Fibroblast of lung (primary cell): ENCODE data around the gene USP4.

Source experiments
- CTCF ChIP-seq, 2 donors: IDR thresholded peaks in 1 of 2; conservative IDR thresholded peaks in 1 of 2; 1 replicate in 1 of 2; 2 replicates in 1 of 2; pipeline ENCODE4 v1.5.1; 2011 to 2012; ENCODE audit warnings: low read length in 2 of 2, control low read depth in 1 of 2, inconsistent platforms in 1 of 2, low read depth in 1 of 2, mild to moderate bottlenecking in 1 of 2
- EZH2 ChIP-seq: IDR thresholded peaks from 2 replicates; pipeline ENCODE4 v1.5.1; 2012; ENCODE audit warnings: low read length, control low read depth, mild to moderate bottlenecking; ENCODE audit errors: missing control alignments

DNA sequence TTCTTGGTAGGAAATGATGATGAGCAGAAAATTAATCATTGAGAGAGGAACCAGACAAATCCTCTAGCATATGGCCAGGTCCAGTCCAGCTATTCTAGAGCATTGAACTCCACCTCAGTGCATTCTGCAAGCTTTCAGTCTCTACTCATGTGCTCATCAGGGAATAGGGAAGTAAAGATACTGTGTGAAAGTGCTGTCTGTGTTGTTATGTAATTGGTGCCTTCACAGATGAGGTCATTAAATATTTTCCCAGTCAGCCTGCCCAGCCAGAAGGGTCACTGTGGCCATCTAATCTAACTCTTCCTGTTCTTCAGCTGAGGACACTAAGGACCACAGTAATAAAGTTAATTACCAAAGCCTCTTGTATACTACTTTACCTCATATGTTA, 91.0 kb downstream of the USP4 start:
- TF ChIP-seq CTCF (conservative IDR thresholded peaks at IDR 0.05 in 1 of 2, IDR thresholded peaks at IDR 0.05 in 1 of 2; ENCODE audit: low read depth in 1 of 2, low read length in 2 of 2) (no peak), EZH2 (no peak)
